VCaP (cell line): ENCODE measurements around the gene RALGDS.
A peak's percentile ranks its signal among the peaks of the same experiment; 100 is the strongest.

Experiments
- H3K27ac ChIP-seq: fragments of 450-650 bp; 2 replicates; pipeline ENCODE4 v1.5.1; 2017
- TF ChIP-seq, protein P1 (sequence below): fragments of 450-650 bp; conservative IDR thresholded peaks from 2 replicates; pipeline ENCODE4 v1.5.1; 2017; ENCODE audit warnings: mild to moderate bottlenecking, moderate library complexity

RALGDS gene

DNA sequence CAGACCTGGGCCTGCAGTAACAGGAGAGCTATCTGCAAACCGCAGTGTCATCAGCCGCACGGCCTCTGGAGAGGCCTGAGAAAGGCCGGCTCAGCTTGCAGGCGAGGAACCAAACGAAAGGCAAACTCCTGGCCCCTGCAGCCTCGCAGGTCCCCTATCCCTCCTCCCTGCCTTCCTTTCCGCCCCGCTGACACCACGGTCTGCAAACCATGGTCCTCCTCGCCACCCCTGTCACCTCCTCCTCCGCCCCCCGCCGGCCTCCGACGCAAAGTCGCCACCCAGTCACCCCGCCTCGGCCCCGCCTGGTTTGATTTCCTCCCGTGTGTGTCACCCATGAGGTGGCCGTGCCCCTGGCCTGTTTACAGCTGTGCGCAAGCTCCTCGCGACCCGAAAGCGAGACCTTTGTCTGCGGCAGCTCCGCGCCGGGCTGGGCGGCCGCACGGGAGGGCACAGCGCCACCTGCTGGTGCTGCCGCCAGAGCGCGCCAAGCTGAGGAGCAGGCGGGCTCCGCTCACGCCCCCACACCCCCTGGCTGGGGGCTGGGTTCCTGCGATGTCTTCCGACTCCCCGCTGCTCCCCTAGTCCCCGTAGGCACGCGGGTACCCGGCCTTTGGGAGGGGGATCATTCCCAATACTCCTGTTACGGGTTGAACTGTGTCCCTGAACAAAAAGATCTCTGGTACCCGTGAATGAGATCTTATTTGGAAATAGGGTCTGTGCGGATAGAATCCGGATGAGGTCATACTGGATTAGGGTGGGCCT is 23.3 kb upstream of the RALGDS start:
- H3K27ac ChIP-seq = peak overlapping the region; percentile 68
- TF ChIP-seq, protein P1, sequence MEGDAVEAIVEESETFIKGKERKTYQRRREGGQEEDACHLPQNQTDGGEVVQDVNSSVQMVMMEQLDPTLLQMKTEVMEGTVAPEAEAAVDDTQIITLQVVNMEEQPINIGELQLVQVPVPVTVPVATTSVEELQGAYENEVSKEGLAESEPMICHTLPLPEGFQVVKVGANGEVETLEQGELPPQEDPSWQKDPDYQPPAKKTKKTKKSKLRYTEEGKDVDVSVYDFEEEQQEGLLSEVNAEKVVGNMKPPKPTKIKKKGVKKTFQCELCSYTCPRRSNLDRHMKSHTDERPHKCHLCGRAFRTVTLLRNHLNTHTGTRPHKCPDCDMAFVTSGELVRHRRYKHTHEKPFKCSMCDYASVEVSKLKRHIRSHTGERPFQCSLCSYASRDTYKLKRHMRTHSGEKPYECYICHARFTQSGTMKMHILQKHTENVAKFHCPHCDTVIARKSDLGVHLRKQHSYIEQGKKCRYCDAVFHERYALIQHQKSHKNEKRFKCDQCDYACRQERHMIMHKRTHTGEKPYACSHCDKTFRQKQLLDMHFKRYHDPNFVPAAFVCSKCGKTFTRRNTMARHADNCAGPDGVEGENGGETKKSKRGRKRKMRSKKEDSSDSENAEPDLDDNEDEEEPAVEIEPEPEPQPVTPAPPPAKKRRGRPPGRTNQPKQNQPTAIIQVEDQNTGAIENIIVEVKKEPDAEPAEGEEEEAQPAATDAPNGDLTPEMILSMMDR = peak; percentile 100

DNA sequence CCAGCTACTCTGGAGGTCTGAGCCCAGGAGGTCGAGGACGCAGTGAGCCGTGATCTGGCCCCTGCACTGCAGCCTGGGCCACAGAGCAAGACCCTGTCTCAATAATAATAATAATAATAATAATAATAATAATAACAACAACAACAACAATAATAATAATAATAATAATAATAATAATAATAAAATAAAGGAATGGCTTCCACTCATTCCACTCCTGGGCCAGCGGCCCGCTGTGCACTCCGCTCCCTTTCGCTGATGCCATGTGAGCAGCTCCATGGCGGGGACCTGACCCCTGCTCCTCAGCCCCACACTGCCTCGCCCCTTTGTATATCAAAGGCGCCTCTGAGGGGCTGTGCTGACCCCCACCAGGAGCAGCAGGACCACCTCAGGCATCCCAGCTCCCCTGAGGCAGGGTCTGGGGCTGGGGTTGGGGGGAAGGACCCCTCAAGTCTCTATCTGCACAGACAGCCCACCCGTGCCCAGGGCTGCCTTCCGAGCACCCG is 22.6 kb upstream of the RALGDS start:
- H3K27ac ChIP-seq = peak overlapping the region; percentile 68
- TF ChIP-seq, protein P1 = no peak

DNA sequence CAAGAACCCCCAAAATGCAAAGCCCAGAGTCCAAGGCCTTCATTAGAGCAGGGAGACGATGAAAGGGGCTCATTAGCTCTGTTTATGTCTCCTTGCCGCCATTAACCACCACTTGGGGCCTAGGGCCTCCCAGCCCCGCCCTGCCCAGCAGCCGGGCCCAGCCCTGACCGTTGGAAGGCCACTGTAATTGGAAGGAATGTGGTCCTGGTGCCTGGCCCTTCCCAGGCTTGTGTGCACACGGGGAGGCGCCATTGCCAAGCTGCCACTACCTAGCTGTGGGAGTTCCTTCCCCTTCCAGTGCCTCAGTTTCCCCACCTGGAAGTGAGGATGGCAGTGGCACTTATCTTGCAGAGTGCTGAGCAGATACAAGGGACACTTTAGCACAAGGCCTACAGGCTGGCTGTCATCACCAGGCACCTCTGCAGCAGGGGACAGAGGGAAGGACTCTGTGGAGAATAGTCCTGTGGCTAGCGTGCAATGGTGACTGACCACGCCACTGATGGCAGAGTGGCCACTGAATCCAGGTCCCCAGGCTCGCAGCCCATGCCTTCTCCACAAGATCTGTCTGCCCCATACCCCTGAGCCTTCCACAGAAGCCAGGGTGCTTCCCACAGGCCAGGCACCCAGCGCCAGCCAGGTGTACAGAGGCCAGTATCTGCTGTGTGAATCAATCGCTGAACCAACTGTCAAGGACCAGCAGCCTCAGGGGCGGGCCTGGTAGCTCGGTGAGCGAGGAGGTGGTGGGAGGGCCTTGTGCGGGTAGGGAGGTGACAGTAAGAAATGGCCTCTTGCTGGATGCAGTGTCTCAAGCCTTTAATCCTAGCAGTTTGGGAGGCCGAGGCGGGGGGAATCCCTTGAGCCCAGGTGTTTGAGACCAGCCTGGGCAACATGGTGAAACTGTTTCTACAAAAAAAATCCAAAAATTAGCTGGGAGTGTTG is 21.9 kb upstream of the RALGDS start:
- TF ChIP-seq, protein P1 = no peak
- peak overlapping the region; percentile 24; the same call in 1 of the 2 replicates for H3K27ac ChIP-seq

DNA sequence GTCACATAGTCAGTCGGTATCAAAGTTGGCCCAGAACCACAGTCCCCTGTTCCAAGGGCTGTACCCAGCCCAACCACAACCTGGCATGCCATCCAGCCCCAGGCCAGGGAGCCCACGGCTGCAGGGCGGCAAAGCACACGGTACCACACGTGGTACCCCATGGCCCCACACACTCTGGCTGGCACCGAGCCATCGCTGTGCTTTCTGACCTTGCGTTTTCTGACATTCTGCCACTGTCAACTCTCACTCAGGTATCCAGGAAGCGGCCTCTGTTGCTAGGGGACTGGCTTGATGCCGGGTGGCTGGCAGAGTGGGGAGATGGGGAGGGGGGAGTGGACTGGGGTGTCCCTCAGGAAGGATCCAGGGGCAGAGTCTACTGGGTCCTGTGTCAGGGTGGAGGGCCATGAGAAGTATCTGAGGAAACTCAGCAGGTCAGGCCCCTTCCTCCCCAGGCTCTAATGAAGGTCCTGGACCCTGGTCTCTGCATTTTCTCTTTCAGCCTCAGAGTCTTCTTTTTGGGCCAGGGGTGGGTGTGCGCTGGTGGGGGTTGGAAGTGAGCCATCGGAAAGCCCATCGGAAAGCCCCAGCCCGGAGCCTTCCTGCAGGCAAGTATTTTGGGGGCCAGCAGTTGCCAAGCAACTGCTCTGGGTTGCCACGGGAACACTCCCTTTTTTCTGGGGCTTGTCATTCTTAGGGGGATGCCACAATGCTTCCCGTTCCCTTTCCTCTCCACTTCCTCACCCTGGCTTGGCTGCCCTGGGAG is 21.0 kb upstream of the RALGDS start:
- TF ChIP-seq, protein P1 = no peak
- peak overlapping the region; percentile 24; the same call in 1 of the 2 replicates for H3K27ac ChIP-seq

DNA sequence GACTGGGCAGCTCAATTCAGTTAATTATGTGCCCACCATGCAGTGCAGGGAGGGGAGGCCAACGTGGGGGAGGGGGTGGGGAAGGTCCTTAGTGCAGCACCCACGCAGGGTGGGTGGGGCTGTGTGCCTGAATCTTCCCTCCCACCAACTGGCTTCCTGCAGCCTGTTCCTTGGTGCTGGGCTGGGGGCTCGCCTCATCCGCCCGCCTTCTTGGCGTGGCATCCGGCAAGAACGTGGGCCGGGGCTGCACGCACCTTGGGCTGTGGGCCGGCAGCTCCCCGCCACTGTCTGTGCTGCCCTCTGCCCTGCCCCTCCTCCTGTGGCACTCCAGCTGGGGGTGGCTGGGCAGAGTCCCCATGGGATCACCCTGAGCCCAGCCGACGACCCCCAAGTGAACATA is 19.6 kb upstream of the RALGDS start:
- no peak overlapping the region for H3K27ac ChIP-seq
- TF ChIP-seq, protein P1 = no peak

DNA sequence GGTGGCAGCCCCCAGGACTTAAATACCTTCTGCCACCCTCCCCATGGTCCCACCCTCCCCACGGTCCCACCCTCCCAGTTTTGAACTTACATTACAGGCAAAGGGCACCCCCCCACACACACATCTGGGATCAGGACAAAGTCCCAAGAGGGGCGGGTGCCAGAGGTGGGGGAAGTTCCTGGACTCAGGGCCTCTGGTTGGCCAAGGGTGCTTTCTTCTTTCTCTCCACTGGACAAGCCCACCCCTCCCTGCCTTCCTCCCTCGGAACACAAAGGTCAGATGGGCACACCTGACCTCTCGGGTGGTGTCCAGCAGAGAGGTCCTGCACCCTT is 19.1 kb upstream of the RALGDS start:
- TF ChIP-seq, protein P1 = no peak
- no peak overlapping the region; the same call in 1 of the 2 replicates for H3K27ac ChIP-seq
